Measurements from ENCODE around the gene EIF2B2. TPM values are rescaled to one million over a fixed set of nuclear protein-coding genes. Genes with fewer than 3 reads are reported as not detected.

The EIF2B2 gene
- total RNA-seq, 6 experiments from 2014 or later: 55.5 to 66.1 (median 59.0) TPM

- DNase-seq: no peak
- H3K27ac Mint-ChIP-seq: no peak overlapping the region
- H3K36me3 Mint-ChIP-seq (ENCODE audit: low read depth): peaks cover 16% of the 10 kb centered on the region; the same call in 1 of the 2 replicates
- H3K9me3 Mint-ChIP-seq: no peaks in the 10 kb centered on the region
- H3K27me3 Mint-ChIP-seq (ENCODE audit: insufficient read depth): no peaks in the 10 kb centered on the region; the same call in 1 of the 2 replicates
- H3K4me1 Mint-ChIP-seq (ENCODE audit: low read depth): peaks cover 14% of the 10 kb centered on the region
- no peak for TF ChIP-seq CTCF (IDR thresholded peaks at IDR 0.05)
- H3K4me3 Mint-ChIP-seq: no peak overlapping the region
Observed at GRCh38 chr14:75025082-75025481, 22.4 kb downstream of the EIF2B2 start.

- Mint-ChIP-seq H3K4me1 (ENCODE audit: low read depth) (peaks cover 17% of the 10 kb centered on the region), H3K4me3 (no peak overlapping the region), H3K9me3 (no peaks in the 10 kb centered on the region), H3K27me3 (ENCODE audit: insufficient read depth) (no peaks in the 10 kb centered on the region; the same call in 1 of the 2 replicates), H3K27ac (no peak overlapping the region), H3K36me3 (ENCODE audit: low read depth) (peaks cover 12% of the 10 kb centered on the region; the same call in 1 of the 2 replicates)
- no peak for DNase-seq
- TF ChIP-seq CTCF (IDR thresholded peaks at IDR 0.05): no peak
Observed at GRCh38 chr14:75025876-75026275, 23.2 kb downstream of the EIF2B2 start.

GRCh38 chr14:75030147-75030546, 27.4 kb downstream of the EIF2B2 start:
- H3K27ac Mint-ChIP-seq: no peak overlapping the region
- no peak overlapping the region for H3K4me3 Mint-ChIP-seq
- no peaks in the 10 kb centered on the region for H3K27me3 Mint-ChIP-seq (ENCODE audit: insufficient read depth)
- H3K9me3 Mint-ChIP-seq: no peaks in the 10 kb centered on the region
- no peak for DNase-seq
- H3K36me3 Mint-ChIP-seq (ENCODE audit: low read depth): peaks cover 5% of the 10 kb centered on the region; the same call in 1 of the 2 replicates
- H3K4me1 Mint-ChIP-seq (ENCODE audit: low read depth): peaks cover 14% of the 10 kb centered on the region; the same call in 1 of the 2 replicates
- no peak for TF ChIP-seq CTCF (IDR thresholded peaks at IDR 0.05)

- no peaks in the 10 kb centered on the region for H3K9me3 Mint-ChIP-seq
- peaks cover 14% of the 10 kb centered on the region; the same call in 1 of the 2 replicates for H3K4me1 Mint-ChIP-seq (ENCODE audit: low read depth)
- no peak for DNase-seq
- peaks cover 5% of the 10 kb centered on the region; the same call in 1 of the 2 replicates for H3K36me3 Mint-ChIP-seq (ENCODE audit: low read depth)
- no peaks in the 10 kb centered on the region for H3K27me3 Mint-ChIP-seq (ENCODE audit: insufficient read depth)
- no peak overlapping the region for H3K27ac Mint-ChIP-seq
- no peak for TF ChIP-seq CTCF (IDR thresholded peaks at IDR 0.05)
- no peak overlapping the region for H3K4me3 Mint-ChIP-seq
Observed at GRCh38 chr14:75032939-75033338, 30.2 kb downstream of the EIF2B2 start.

DNA sequence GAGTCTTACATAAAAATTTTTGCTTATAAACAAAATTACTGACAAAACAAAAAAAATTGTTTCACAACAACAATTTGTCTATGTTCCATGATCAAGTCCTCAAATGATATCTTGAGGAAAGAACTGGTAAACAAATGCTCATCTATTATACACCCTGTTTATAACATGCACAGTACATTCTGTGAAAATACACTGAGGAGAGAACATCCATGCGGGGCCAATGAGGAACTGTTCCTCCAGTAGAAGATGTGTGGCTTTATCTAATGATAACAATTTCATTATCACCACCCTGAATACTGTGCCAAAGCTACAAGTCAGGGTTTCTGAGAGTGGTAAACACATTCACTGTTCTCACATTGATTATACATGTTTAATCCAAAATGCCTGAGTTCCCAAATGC, 37.8 kb downstream of the EIF2B2 start:
- no peak overlapping the region for H3K4me3 Mint-ChIP-seq
- H3K36me3 Mint-ChIP-seq (ENCODE audit: low read depth): peaks cover 5% of the 10 kb centered on the region; the same call in 1 of the 2 replicates
- H3K9me3 Mint-ChIP-seq: no peaks in the 10 kb centered on the region
- no peak for DNase-seq
- no peaks in the 10 kb centered on the region for H3K27me3 Mint-ChIP-seq (ENCODE audit: insufficient read depth)
- no peak overlapping the region for H3K27ac Mint-ChIP-seq
- peaks cover 38% of the 10 kb centered on the region for H3K4me1 Mint-ChIP-seq (ENCODE audit: low read depth)
- no peak for TF ChIP-seq CTCF (IDR thresholded peaks at IDR 0.05)

DNA sequence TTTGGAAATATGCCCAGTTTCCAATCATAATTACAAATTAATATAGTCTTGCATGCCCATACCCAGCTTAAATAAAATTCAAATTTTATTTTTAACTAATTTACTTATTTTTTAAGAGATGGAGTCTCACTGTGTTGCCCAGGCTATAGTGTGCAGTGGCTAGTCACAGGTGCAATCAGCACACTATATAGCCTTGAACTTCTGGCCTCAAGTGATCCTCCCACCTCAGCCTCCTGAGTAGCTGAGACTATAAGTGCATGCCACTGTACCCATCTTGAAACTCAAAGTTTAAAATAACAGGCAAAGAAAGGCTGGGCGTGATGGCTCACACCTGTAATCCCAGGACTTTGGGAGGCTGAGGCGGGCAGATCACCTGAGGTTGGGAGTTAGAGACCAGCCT, 38.2 kb downstream of the EIF2B2 start:
- no peak overlapping the region for H3K27ac Mint-ChIP-seq
- no peak for TF ChIP-seq CTCF (IDR thresholded peaks at IDR 0.05)
- H3K4me1 Mint-ChIP-seq (ENCODE audit: low read depth): peaks cover 43% of the 10 kb centered on the region
- H3K9me3 Mint-ChIP-seq: no peaks in the 10 kb centered on the region
- DNase-seq: no peak
- H3K4me3 Mint-ChIP-seq: no peak overlapping the region
- H3K36me3 Mint-ChIP-seq (ENCODE audit: low read depth): peaks cover 5% of the 10 kb centered on the region; the same call in 1 of the 2 replicates
- H3K27me3 Mint-ChIP-seq (ENCODE audit: insufficient read depth): no peaks in the 10 kb centered on the region

Measured in HFFc6 (cell line).